ENCODE measurements around the gene SLC39A9.

SLC39A9 gene

DNA sequence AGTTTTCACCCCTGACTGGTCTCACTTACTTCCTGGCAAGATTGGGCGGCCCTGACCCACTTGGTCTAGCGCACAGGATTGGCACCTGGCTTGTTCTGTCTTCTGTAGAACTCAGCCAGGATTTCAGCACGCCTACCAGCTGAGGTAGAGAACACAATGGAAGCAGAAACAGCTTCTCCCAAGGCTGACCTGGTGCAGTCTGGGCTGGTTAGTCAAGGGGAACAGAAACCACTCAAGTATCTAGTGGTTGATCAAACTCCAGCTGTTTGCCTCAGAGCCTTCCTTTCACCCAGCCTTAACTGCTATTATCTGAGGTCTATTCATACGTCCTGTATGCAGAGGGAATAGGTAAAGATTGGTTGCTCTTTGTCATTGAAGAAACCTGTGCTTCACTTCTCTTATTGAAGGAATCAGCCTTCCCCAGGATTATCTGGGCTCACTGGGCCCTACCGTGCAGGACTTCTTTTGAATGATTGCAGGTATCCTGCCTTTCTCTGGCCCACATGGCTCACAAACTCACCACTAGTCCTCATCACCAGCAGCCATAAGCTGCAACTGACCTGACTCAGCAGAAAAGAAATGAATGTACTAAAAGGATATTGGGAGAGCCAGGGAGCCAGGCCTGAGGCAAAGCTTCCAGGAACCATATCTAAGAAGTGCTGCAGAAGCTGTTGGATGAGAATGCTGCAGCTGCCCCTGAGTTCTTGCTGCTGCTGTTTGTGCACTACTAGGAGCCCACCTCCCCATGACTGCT lies 83.5 kb downstream of the SLC39A9 start:
- Histone ChIP-seq H4K20me1 (peaks cover 0 to 20% (median 10%) of the 10 kb centered on the region in 11 experiments; a peak in 11 of 22 replicates), H3K36me3 (no peaks in the 10 kb centered on the region), H3K9ac (no peak overlapping the region), H3K27ac (peak overlapping the region in 1 of 11 experiments; percentile 24; a peak in 3 of 22 replicates), H3K4me3 (no peak overlapping the region), H3K4me1 (peaks cover 19 to 44% (median 39%) of the 10 kb centered on the region in 10 experiments), H3K9me3 (replicated peaks in 1 of 11) (no peaks in the 10 kb centered on the region), H3K27me3 (peaks cover 44 to 49% (median 48%) of the 10 kb centered on the region in 11 experiments), H3K4me2 (peak overlapping the region; percentile 33 to 87 (median 68))
- TF ChIP-seq Cebpa-rat (IDR thresholded peaks at IDR 0.05), result no peak

DNA sequence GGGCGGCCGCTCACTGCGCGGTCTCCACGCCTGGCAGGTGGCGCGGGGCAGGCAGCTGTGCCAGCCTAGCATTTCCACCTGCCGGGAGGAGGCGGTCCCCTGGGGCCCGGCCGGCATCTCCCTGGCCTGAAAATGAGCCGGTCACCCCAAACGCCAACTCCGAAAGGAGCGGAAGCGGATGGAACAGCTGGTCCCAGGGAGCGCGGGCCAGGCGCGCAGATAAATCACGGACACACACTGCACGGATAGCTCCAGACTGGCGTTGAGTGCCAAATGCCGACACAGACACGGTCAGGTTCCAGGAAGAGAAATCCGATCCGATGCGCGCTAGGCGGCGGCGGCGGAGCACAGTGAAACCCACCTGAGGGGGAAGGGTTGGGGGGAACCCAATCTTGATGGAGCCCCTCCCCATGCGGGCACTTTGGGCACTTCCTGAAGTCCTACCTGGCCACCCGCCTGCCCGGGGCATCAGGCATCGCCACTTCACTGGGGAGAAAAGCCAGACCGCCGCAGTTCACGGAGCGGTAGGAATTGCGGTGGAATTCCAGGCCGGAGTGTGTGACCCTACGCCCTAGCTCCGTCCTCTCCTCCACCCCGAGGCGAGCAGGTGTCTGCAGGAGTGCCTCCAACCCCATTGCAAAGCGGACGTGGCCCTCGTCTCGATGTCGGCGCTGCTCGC lies 85.4 kb downstream of the SLC39A9 start:
- Histone ChIP-seq H3K4me3 (peak overlapping the region in 2 of 10 experiments; percentile 14 to 15; a peak in 2 of 20 replicates), H3K27ac (no peak overlapping the region), H3K27me3 (peaks cover 44 to 50% (median 48%) of the 10 kb centered on the region in 11 experiments), H3K36me3 (no peaks in the 10 kb centered on the region), H3K9me3 (replicated peaks in 1 of 11) (no peaks in the 10 kb centered on the region), H3K9ac (no peak overlapping the region), H4K20me1 (peaks cover 0 to 20% (median 10%) of the 10 kb centered on the region in 11 experiments; a peak in 11 of 22 replicates), H3K4me1 (peaks cover 32 to 59% (median 53%) of the 10 kb centered on the region in 10 experiments), H3K4me2 (peak overlapping the region; percentile 2 to 87 (median 61); a peak in 19 of 22 replicates)
- TF ChIP-seq Cebpa-rat (IDR thresholded peaks at IDR 0.05), result no peak

DNA sequence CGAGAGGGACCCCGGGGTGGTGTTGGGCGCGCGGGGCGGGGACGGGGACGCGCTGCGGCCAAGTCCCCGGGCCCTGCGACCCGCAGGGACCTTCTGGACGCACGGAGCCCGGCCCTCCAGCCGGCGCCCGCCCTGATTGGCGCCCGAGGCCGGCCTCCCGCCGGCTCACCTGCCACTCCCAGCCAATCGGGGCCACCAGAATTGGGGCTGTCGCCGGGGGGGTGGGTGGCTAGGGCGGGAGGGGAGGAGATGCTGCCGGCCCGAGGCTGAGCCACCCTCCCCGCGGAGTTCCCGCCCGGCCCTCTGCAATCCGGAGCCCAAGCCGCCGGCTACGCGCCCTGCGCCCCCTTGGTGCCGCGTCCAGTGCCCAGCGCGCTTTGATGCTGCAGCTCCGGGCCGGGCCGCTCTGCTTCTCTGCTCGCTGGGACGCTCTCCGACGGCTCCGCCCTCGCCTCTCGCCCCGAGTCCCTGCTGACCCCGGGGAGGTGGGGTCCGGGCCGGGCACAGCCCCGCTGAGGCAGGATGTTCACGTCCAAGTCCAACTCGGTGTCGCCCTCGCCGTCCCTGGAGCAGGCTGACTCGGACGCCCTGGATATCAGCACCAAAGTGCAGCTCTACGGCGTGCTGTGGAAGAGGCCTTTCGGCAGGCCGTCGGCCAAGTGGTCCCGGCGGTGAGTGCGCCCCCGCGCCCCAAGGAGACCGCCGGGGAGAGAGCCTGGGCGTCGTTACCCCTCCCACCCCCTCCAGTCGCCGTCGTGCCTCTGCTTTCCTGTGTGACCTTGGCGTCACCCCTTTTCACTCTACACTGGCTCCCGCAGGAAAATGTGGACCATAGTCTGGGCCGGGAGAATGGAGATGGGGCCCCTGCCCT lies 86.2 kb downstream of the SLC39A9 start, which contains the start of gene PLEKHD1:
Gene PLEKHD1 (plus strand): TSS at position 285 of the 871 bp plus-strand sequence. CDS start 238 bp downstream, at position 523.
- H4K20me1 ChIP-seq, result peaks cover 0 to 20% (median 10%) of the 10 kb centered on the region in 11 experiments; a peak in 11 of 22 replicates
- H3K9ac ChIP-seq, result no peak within 1 kb of the TSS
- no peak for TF ChIP-seq Cebpa-rat (IDR thresholded peaks at IDR 0.05)
- H3K4me1 ChIP-seq, result peaks cover 32 to 59% (median 53%) of the 10 kb centered on the region in 10 experiments
- peak within 1 kb of the TSS; percentile 2 to 87 (median 61); a peak in 19 of 22 replicates for H3K4me2 ChIP-seq
- H3K36me3 ChIP-seq, result no peaks in the 10 kb centered on the region
- peaks cover 44 to 50% (median 48%) of the 10 kb centered on the region in 11 experiments for H3K27me3 ChIP-seq
- no peaks in the 10 kb centered on the region for H3K9me3 ChIP-seq (replicated peaks in 1 of 11)
- H3K4me3 ChIP-seq, result peak within 1 kb of the TSS in 2 of 10 experiments; percentile 14 to 15; a peak in 2 of 20 replicates
- H3K27ac ChIP-seq, result no peak within 1 kb of the TSS

DNA sequence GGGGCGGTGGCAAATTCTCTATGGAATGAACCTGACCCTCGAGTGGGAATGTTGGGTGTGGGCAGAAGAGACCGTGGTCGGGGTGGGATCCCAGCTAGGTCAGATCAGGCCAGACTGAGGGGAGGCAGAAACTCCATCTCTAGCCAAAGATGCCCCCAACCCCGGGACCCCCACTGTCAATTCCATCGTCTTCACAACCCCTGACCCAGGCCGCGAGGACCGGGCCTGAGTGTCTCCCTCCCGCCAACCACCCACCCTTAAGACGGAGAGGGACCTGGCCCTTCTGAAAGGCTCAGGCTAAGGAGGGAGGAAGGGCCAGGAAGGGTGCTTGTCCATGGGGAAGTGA lies 86.8 kb downstream of the SLC39A9 start:
- H4K20me1 ChIP-seq, result peaks cover 0 to 20% (median 10%) of the 10 kb centered on the region in 11 experiments; a peak in 11 of 22 replicates
- no peaks in the 10 kb centered on the region for H3K9me3 ChIP-seq (replicated peaks in 1 of 11)
- no peak for TF ChIP-seq Cebpa-rat (IDR thresholded peaks at IDR 0.05)
- no peak overlapping the region for H3K4me2 ChIP-seq
- no peak overlapping the region for H3K9ac ChIP-seq
- no peaks in the 10 kb centered on the region for H3K36me3 ChIP-seq
- H3K4me3 ChIP-seq, result no peak overlapping the region
- peaks cover 32 to 59% (median 53%) of the 10 kb centered on the region in 10 experiments for H3K4me1 ChIP-seq
- H3K27ac ChIP-seq, result no peak overlapping the region
- peaks cover 44 to 50% (median 48%) of the 10 kb centered on the region in 11 experiments for H3K27me3 ChIP-seq

DNA sequence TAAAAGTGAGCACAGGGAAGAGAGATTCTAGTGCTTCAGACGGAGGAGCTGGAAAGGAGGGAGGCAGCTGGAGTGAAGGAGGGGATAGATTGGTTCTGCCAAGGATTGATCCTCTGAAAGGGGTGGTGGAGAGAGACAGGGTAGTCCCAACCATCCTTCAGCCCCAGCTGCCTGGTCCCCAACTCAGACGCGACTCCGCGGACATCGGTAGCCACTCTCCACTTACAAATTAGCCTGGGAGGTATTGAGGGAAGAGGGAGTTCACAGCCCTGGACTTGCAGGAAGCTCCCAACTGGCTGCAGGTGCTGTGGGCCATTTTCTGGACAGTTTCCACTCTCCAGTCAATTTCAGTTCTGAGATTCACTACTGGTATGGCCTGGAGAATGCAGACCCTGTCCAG lies 87.2 kb downstream of the SLC39A9 start:
- peaks cover 0 to 20% (median 10%) of the 10 kb centered on the region in 11 experiments; a peak in 11 of 22 replicates for H4K20me1 ChIP-seq
- no peak overlapping the region for H3K4me2 ChIP-seq
- H3K9ac ChIP-seq, result no peak overlapping the region
- no peak overlapping the region for H3K4me3 ChIP-seq
- no peak for TF ChIP-seq Cebpa-rat (IDR thresholded peaks at IDR 0.05)
- H3K27ac ChIP-seq, result no peak overlapping the region
- H3K36me3 ChIP-seq, result no peaks in the 10 kb centered on the region
- peaks cover 32 to 58% (median 52%) of the 10 kb centered on the region in 10 experiments for H3K4me1 ChIP-seq
- no peaks in the 10 kb centered on the region for H3K9me3 ChIP-seq (replicated peaks in 1 of 11)
- peaks cover 44 to 50% (median 48%) of the 10 kb centered on the region in 11 experiments for H3K27me3 ChIP-seq

DNA sequence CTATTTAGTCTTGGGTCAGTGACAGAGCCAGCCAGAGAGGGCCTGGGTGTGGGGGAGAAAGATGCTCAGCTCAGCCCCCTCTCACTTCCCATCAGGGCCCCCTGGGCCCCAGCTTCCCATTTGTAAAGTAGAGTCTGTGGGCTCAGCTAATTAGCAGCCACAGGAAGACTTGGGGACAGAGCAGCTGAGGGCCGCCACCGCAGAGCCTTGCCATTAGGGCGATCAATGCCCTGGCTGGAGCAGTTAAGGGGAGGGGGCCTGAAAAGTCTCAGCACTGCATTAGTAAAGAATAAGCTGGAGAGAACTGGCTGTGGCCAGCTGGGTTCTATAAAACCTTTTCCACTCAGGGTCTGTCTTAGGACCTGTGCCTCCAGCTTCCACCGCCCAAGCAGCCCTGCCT lies 88.7 kb downstream of the SLC39A9 start:
- Histone ChIP-seq H3K27me3 (peaks cover 44 to 50% (median 46%) of the 10 kb centered on the region in 11 experiments), H4K20me1 (peaks cover 0 to 19% (median 8%) of the 10 kb centered on the region in 11 experiments; a peak in 11 of 22 replicates), H3K9me3 (replicated peaks in 1 of 11) (no peaks in the 10 kb centered on the region), H3K36me3 (no peaks in the 10 kb centered on the region), H3K4me2 (peak overlapping the region; percentile 20 to 79 (median 59); a peak in 21 of 22 replicates), H3K9ac (no peak overlapping the region), H3K4me3 (no peak overlapping the region), H3K4me1 (peaks cover 25 to 43% (median 38%) of the 10 kb centered on the region in 10 experiments), H3K27ac (no peak overlapping the region)
- no peak for TF ChIP-seq Cebpa-rat (IDR thresholded peaks at IDR 0.05)

DNA sequence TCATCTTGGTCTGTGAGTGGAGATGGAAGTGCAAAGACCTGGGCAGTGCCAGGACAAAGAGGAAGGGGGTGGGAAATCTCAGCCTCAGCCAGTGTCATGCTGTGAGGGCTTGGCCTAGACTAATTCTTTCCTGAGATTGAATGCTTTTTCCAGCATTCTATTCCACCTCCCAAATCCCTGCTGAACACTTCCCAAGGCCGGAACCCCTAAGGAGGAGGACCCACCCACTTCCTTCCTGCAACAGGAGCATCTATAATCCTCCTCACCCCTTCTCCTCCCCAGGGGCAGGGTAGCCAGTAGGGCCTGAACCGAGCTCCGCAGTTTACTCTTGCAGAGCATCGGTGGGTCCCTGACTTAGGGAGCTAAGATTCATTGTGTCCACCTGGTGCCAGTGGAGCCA lies 89.3 kb downstream of the SLC39A9 start:
- H3K9me3 ChIP-seq (replicated peaks in 1 of 11), result no peaks in the 10 kb centered on the region
- peaks cover 0 to 19% (median 5%) of the 10 kb centered on the region in 11 experiments; a peak in 8 of 22 replicates for H4K20me1 ChIP-seq
- no peak for TF ChIP-seq Cebpa-rat (IDR thresholded peaks at IDR 0.05)
- peak overlapping the region; percentile 20 to 79 (median 59); a peak in 21 of 22 replicates for H3K4me2 ChIP-seq
- no peaks in the 10 kb centered on the region for H3K36me3 ChIP-seq
- H3K4me3 ChIP-seq, result no peak overlapping the region
- H3K9ac ChIP-seq, result no peak overlapping the region
- H3K27ac ChIP-seq, result no peak overlapping the region
- H3K4me1 ChIP-seq, result peaks cover 21 to 37% (median 32%) of the 10 kb centered on the region in 10 experiments
- H3K27me3 ChIP-seq, result peaks cover 39 to 45% (median 41%) of the 10 kb centered on the region in 11 experiments

DNA sequence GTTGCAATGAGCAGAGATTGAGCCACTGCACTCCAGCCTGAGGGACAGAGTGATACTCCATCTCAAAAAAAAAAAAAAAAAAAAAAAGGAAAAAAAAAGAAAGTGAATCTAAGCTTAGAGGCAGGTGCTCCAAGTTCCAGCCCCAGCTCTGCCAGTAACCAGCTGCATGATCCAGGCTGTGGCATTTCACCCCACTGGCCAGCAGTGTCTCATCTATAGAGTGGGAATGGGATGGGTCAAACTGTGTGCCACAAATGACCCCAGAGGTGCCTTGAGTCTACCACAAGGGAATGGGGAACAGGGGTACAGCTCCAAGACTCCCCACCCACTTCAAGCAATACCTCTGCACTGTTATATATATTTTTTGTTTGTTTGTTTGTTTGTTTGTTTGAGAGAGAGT lies 91.0 kb downstream of the SLC39A9 start:
- peaks cover 13 to 20% (median 16%) of the 10 kb centered on the region in 10 experiments for H3K4me1 ChIP-seq
- no peak overlapping the region for H3K9ac ChIP-seq
- no peak overlapping the region for H3K27ac ChIP-seq
- H3K4me3 ChIP-seq, result no peak overlapping the region
- H3K27me3 ChIP-seq, result peaks cover 22 to 28% (median 23%) of the 10 kb centered on the region in 11 experiments
- no peaks in the 10 kb centered on the region for H3K9me3 ChIP-seq (replicated peaks in 1 of 11)
- no peaks in the 10 kb centered on the region for H3K36me3 ChIP-seq
- peaks cover 0 to 5% (median 0%) of the 10 kb centered on the region in 11 experiments; a peak in 4 of 22 replicates for H4K20me1 ChIP-seq
- no peak overlapping the region for H3K4me2 ChIP-seq
- TF ChIP-seq Cebpa-rat (IDR thresholded peaks at IDR 0.05), result no peak

Measured in BLaER1 treated with 17β-estradiol and CSF1 and Interleukin-3, amounts not matched to agents 10 nM and 100 nM (cell line).